ENCODE data around the gene SEPTIN1. TPM values are rescaled to one million over a fixed set of nuclear protein-coding genes. Genes with fewer than 3 reads are reported as not detected.
"Not testable (repeated sequence)": the region's sequence is repeated elsewhere in the genome, so short reads cannot be mapped to it uniquely, and the experiment has no call there.

SEPTIN1 gene
- polyA plus RNA-seq, 6 donors from 2014 or later = 102 to 145 (median 112) TPM

DNA sequence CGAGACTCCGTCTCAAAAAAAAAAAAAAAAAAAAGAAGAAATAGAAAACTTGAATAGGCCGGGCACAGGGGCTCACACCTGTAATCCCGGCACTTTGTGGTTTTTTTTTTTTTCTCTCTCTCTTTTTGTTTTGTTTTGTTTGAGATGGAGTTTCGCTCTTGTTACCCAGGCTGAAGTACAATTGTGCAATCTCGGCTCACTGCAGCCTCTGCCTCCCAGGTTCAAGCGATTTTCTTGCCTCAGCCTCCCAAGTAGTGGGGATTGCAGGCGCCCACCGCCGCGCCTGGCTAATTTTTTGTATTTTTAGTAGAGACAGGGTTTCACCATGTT, 38.9 kb downstream of the SEPTIN1 start:
- H3K36me3 Mint-ChIP-seq = not testable (repeated sequence)

DNA sequence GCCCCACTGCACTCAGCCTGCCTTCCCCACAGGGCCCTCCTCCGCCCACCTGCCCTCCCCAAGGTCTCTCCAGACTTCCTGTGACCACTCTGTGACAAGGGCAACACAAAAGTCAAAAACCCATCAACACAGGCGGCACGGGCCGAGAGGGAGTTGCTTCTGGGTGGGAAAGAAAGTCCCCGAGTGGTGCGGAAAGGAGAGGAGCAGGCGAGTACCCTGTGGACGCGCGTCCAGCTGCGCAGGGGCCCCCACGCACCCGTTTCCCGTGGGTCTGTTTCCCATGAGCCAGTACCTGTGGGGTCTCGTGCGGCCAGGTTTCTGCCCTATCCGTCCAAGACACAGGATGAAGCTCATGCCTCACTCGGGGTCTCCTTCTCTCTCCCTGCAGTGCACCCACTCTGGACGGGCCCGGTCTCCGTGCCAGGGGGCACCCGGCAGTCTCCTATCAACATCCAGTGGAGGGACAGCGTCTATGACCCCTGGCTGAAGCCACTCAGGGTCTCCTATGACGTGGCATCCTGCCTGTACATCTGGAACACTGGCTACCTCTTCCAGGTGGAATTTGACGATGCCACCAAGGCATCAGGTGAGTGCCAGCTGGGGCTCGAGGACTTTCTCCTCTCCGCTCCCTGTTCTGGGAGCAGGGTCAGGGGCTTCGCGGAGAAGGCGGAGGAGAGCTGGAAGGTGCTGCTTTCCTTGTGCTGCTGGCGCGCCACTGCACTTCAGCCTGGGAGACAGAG, 39.4 kb downstream of the SEPTIN1 start:
- no peak overlapping the region for H3K4me3 Mint-ChIP-seq
- no peaks in the 10 kb centered on the region for H3K36me3 Mint-ChIP-seq
- no peaks in the 10 kb centered on the region for H3K9me3 Mint-ChIP-seq
- no peaks in the 10 kb centered on the region for H3K27me3 Mint-ChIP-seq
- H3K27ac Mint-ChIP-seq = no peak overlapping the region
- H3K4me1 Mint-ChIP-seq = peaks cover 0 to 6% (median 3%) of the 10 kb centered on the region in 3 donors
- DNase-seq (no peak), ATAC-seq (ENCODE audit: low read depth in 2 of 2) (no peak)

More for the DNA sequence above, 38.9 kb downstream of the SEPTIN1 start:
- not testable (repeated sequence) for H3K9me3 Mint-ChIP-seq; ATAC-seq (ENCODE audit: low read depth in 2 of 2); DNase-seq; H3K4me1 Mint-ChIP-seq; H3K4me3 Mint-ChIP-seq; H3K27me3 Mint-ChIP-seq; H3K27ac Mint-ChIP-seq

DNA sequence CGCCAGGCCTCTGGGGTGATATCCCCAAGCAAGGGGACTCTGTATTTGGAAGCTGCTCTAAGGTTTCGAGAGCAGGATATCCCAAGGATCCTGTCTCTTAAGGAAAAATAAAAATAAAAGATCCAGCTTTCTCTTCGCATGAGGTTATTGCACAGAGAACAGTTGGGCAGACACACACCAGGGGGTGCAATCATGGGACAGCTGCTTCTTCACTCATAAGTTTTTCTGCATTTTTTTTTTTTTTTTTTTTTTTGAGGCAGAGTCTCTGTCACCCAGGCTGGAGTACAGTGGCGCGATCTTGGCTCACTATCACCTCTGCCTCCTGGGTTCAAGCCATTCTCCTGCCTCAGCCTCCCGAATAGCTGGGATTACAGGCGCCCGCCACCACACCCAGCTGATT, 40.4 kb downstream of the SEPTIN1 start:
- peaks cover 7 to 15% (median 12%) of the 10 kb centered on the region in 3 donors for H3K4me1 Mint-ChIP-seq
- H3K27ac Mint-ChIP-seq = peak overlapping the region in 1 of 6 donors; percentile 47
- H3K27me3 Mint-ChIP-seq; H3K9me3 Mint-ChIP-seq; ATAC-seq (ENCODE audit: low read depth in 2 of 2); H3K4me3 Mint-ChIP-seq; H3K36me3 Mint-ChIP-seq; DNase-seq: not testable (repeated sequence)

DNA sequence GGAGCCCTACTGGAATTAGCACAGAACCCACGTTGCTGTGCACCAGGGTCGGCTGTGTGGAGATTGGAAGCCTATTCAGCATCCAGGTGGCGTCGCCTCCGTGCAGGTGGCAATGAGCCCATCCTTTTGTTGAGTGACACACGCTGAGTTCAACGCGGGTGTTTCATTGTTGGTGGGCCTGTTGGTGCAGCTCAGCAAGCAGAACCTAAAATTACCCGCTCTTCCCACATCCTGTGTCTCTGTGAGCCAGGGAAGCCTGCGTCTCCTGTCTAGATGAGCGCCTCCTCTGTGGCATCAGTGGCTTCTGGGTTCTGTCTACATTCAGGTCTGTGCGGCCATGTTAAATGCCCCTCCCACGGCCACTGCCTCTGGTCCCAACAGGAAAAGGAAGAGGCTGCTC, 41.7 kb downstream of the SEPTIN1 start:
- ATAC-seq (ENCODE audit: low read depth in 2 of 2) = no peak
- Mint-ChIP-seq H3K4me3 (peak overlapping the region in 1 of 8 donors; percentile 35), H3K27me3 (no peaks in the 10 kb centered on the region), H3K9me3 (no peaks in the 10 kb centered on the region), H3K4me1 (peaks cover 12 to 28% (median 22%) of the 10 kb centered on the region in 3 donors), H3K36me3 (no peaks in the 10 kb centered on the region), H3K27ac (no peak overlapping the region)
- DNase-seq = no peak

DNA sequence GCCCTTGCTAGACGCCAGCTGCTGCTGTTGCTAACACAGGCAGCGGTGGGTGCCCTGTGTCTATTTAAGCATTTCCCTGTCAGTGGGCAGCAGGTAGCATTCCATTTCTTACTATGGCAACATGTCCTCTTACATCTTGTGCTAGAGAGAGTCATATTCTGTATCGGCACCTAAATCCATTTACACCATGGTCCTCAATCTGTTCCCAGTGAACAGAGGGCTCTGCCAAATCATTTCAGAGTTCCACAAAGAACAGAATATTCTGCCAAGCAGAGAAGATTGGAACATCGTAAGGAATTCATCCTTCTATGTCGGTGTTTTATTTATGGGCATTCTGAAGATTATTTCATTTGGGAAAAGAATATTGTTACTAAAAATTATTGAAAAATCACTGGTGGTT, 43.6 kb downstream of the SEPTIN1 start:
- peak overlapping the region in 2 of 8 donors; percentile 15 to 38 for H3K4me3 Mint-ChIP-seq
- not testable (repeated sequence) for H3K9me3 Mint-ChIP-seq; DNase-seq; H3K27me3 Mint-ChIP-seq; ATAC-seq (ENCODE audit: low read depth in 2 of 2); H3K36me3 Mint-ChIP-seq
- peak overlapping the region in 1 of 6 donors; percentile 37 for H3K27ac Mint-ChIP-seq
- peaks cover 20 to 33% (median 31%) of the 10 kb centered on the region in 3 donors for H3K4me1 Mint-ChIP-seq

DNA sequence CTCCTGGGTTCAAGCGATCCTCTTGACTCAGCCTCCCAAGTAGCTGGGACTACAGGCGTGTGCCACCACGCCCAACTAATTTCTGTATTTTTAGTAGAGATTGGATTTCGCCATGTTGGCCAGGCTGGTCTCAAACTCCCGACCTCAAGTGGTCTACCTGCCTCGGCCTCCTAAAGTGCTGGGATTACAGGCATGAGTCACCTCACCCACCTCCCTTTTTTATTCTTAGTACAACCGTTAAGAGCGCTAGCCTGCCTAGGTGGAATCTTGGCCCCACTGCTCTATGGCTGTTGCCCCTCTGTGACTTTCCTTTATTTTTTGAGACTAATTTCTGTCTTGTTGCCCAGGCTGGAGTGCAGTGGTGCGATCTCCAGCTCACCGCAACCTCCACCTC, 44.4 kb downstream of the SEPTIN1 start:
- peak overlapping the region in 4 of 6 donors; percentile 20 to 90 (median 66) for H3K27ac Mint-ChIP-seq
- H3K36me3 Mint-ChIP-seq; H3K27me3 Mint-ChIP-seq; DNase-seq; H3K9me3 Mint-ChIP-seq; ATAC-seq (ENCODE audit: low read depth in 2 of 2): not testable (repeated sequence)
- H3K4me3 Mint-ChIP-seq = peak overlapping the region in 5 of 8 donors; percentile 12 to 88 (median 63)
- H3K4me1 Mint-ChIP-seq = peaks cover 20 to 35% (median 31%) of the 10 kb centered on the region in 3 donors

DNA sequence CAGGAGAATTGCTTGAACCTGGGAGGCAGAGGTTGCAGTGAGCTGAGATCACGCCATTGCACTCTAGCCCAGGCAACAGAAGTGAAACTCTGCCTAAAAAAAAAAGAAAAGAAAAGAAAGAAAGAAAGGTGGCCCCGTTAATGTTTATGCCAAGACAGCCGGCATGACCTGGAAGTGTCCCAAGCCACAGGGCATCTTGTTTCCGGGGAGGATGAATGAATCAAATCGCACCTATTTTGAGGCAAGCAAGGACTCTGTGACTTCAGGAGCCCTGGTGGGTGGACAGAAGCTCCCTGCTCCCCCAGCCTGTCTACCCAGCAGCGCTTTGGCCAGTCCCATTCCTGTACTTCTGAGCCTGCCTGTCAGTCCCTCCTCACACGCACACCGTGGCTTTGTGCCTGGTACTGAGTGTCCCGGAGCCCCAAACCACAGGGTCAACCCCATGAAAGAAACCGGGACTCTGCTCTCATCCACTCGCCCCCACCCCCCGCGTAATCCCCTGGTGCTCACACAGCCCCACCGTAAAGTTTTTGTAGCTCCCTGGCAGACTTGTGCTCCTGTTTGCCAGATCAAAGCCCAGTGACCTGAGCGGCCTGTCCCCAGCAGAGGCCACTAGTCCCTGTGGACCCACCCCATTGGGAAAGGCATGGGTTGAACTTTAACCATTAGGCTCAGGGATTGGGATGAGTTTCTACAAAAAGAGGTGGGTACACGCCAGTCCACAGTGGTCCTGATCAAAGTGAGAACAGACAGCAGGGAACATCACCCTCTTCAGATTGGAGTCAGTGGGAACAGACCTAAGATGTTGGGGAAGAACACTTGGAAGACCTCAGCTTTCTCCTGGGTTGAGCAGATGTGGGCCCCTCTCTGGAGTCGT, 46.5 kb downstream of the SEPTIN1 start:
- H3K4me3 Mint-ChIP-seq = peak overlapping the region; percentile 79 to 97 (median 90)
- peaks cover 24 to 46% (median 31%) of the 10 kb centered on the region in 3 donors for H3K4me1 Mint-ChIP-seq
- H3K36me3 Mint-ChIP-seq = no peaks in the 10 kb centered on the region
- no peak for DNase-seq
- H3K27me3 Mint-ChIP-seq = no peaks in the 10 kb centered on the region
- peak overlapping the region; percentile 71 to 96 (median 90) for H3K27ac Mint-ChIP-seq
- ATAC-seq (ENCODE audit: low read depth in 2 of 2) = peak in 1 of 2 donors; percentile 35
- no peaks in the 10 kb centered on the region for H3K9me3 Mint-ChIP-seq

DNA sequence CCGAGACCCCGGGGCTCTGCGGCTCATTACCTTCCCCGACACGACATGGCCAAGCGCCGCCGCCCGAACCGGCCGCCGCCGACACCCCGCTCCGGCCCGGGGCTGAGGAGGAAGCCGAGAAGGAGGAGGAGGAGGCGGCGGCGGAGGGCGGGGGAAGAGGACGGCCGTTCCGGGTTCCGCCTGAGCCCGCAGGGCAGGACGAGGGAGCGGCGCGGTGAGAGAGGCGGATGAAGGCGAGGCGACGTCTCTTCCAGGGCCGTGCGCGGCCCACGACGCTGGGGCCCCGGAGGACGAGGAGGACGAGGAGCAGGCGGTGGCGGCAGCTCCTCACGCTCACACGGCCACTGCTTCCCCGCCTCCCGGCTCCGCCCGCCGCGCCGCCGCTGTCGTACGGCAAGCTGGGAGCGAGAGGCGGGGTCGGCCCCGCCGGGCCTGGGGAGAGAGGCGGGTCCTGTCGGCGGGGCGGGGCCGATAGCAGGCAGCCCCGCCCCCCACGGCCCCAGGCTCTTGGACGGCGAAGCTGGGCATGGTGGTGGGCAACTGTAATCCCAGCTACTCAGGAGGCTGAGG, 47.2 kb downstream of the SEPTIN1 start:
- peak overlapping the region; percentile 84 to 96 (median 90) for H3K27ac Mint-ChIP-seq
- DNase-seq (peak; percentile 88), ATAC-seq (ENCODE audit: low read depth in 2 of 2) (peak; percentile 69 to 72)
- not testable (repeated sequence) for H3K27me3 Mint-ChIP-seq, H3K36me3 Mint-ChIP-seq, H3K9me3 Mint-ChIP-seq
- H3K4me3 Mint-ChIP-seq = peak overlapping the region; percentile 79 to 97 (median 90)
- peaks cover 24 to 49% (median 31%) of the 10 kb centered on the region in 3 donors for H3K4me1 Mint-ChIP-seq

DNA sequence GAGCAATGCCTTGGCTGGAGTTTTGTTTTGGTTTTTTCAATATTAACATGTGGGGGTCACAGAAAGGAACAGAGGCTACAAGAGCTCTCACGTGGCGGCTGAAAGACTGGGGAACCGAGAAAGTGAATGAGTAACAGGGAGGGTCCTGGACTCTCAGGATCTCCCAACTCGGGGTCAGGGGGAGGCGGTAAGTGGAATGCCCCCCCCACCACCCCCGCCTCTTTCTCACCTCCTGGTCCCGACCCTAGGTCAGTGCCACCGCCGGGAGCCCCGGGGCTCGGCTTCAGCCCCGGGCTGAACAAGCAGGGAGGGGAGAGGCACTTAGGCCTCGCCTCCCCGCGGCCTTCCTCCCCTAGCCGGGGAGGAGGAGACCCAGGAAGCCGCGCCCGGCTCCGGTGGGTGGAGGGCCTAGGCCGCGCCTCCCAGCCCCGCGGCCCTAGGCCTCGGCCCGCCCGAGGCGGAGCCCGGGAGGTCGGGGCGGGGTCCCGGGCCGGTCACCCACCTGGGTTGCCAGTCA, 47.8 kb downstream of the SEPTIN1 start:
- H3K9me3 Mint-ChIP-seq, H3K27me3 Mint-ChIP-seq, H3K36me3 Mint-ChIP-seq: not testable (repeated sequence)
- Mint-ChIP-seq H3K27ac (peak overlapping the region; percentile 84 to 97 (median 94)), H3K4me1 (peaks cover 24 to 52% (median 31%) of the 10 kb centered on the region in 3 donors), H3K4me3 (peak overlapping the region; percentile 85 to 97 (median 92))
- peak; percentile 87 for DNase-seq
- peak; percentile 83 to 84 for ATAC-seq (ENCODE audit: low read depth in 2 of 2)

Other genes starting within 250 kb of the SEPTIN1 start
- 1,000 to 10,000 TPM in 5 of 6 donors, 100 to 1,000 TPM in 1; 945 to 1,368 (median 1,199) TPM for gene CORO1A, start 199.0 kb downstream of the SEPTIN1 start, polyA plus RNA-seq (ENCODE audit: low read depth in 6 of 6)
- 100 to 1,000 TPM; 121 to 238 (median 189) TPM for gene BOLA2B, start 188.9 kb downstream of the SEPTIN1 start, polyA plus RNA-seq (ENCODE audit: low read depth in 6 of 6)
- gene SLX1A, start 188.7 kb downstream of the SEPTIN1 start, polyA plus RNA-seq (ENCODE audit: low read depth in 6 of 6) = 10 to 100 TPM; 52.4 to 71.2 (median 65.2) TPM
- gene SULT1A3, start 183.3 kb downstream of the SEPTIN1 start, polyA plus RNA-seq (ENCODE audit: low read depth in 6 of 6) = 1 to 10 TPM in 3 of 6 donors, under 1 TPM in 1, not detected in 2; 0.69 to 6.5 (median 2.5) TPM
- 1 to 10 TPM in 1 of 6 donors, under 1 TPM in 4, not detected in 1; 0.17 to 1.9 (median 0.35) TPM for gene NPIPB13, start 134.1 kb downstream of the SEPTIN1 start, polyA plus RNA-seq (ENCODE audit: low read depth in 6 of 6)
- 10 to 100 TPM; 24.2 to 36.1 (median 29.7) TPM for gene CD2BP2, start 27.3 kb downstream of the SEPTIN1 start, polyA plus RNA-seq (ENCODE audit: low read depth in 6 of 6)
- 10 to 100 TPM in 3 of 6 donors, 1 to 10 TPM in 3; 6.2 to 16.9 (median 9.7) TPM for gene TBC1D10B, start 12.1 kb downstream of the SEPTIN1 start, polyA plus RNA-seq (ENCODE audit: low read depth in 6 of 6)
- gene MYL11, start 7.8 kb downstream of the SEPTIN1 start, polyA plus RNA-seq (ENCODE audit: low read depth in 6 of 6) = not detected
- gene ZNF48, start 12.9 kb upstream of the SEPTIN1 start, polyA plus RNA-seq (ENCODE audit: low read depth in 6 of 6) = 1 to 10 TPM; 3.4 to 9.9 (median 7.0) TPM
- 1 to 10 TPM in 5 of 6 donors, not detected in 1; 1.7 to 5.0 (median 2.3) TPM for gene ZNF771, start 25.0 kb upstream of the SEPTIN1 start, polyA plus RNA-seq (ENCODE audit: low read depth in 6 of 6)
- 100 to 1,000 TPM; 101 to 145 (median 123) TPM for gene DCTPP1, start 47.5 kb upstream of the SEPTIN1 start, polyA plus RNA-seq (ENCODE audit: low read depth in 6 of 6)
- 10 to 100 TPM; 45.7 to 86.2 (median 73.6) TPM for gene SEPHS2, start 63.3 kb upstream of the SEPTIN1 start, polyA plus RNA-seq (ENCODE audit: low read depth in 6 of 6)
- 10 to 100 TPM; 21.3 to 36.8 (median 25.6) TPM for gene ITGAL, start 90.2 kb upstream of the SEPTIN1 start, polyA plus RNA-seq (ENCODE audit: low read depth in 6 of 6)
- gene ZNF768, start 144.0 kb upstream of the SEPTIN1 start, polyA plus RNA-seq (ENCODE audit: low read depth in 6 of 6) = 10 to 100 TPM in 1 of 6 donors, 1 to 10 TPM in 4, under 1 TPM in 1; 0.40 to 10.1 (median 6.3) TPM
- 10 to 100 TPM; 12.0 to 18.3 (median 15.1) TPM for gene ZNF747, start 152.3 kb upstream of the SEPTIN1 start, polyA plus RNA-seq (ENCODE audit: low read depth in 6 of 6)
- gene ZNF764, start 175.8 kb upstream of the SEPTIN1 start, polyA plus RNA-seq (ENCODE audit: low read depth in 6 of 6) = 1 to 10 TPM in 5 of 6 donors, not detected in 1; 2.3 to 6.8 (median 4.7) TPM
- 10 to 100 TPM; 28.0 to 41.5 (median 36.1) TPM for gene ZNF688, start 189.2 kb upstream of the SEPTIN1 start, polyA plus RNA-seq (ENCODE audit: low read depth in 6 of 6)
- 1 to 10 TPM; 1.4 to 4.4 (median 2.9) TPM for gene ZNF785, start 203.1 kb upstream of the SEPTIN1 start, polyA plus RNA-seq (ENCODE audit: low read depth in 6 of 6)
- gene ZNF689, start 227.8 kb upstream of the SEPTIN1 start, polyA plus RNA-seq (ENCODE audit: low read depth in 6 of 6) = 10 to 100 TPM in 4 of 6 donors, 1 to 10 TPM in 2; 6.1 to 12.8 (median 10.5) TPM